BJ (cell line): ENCODE measurements around the gene AATK. TPM values are rescaled to one million over a fixed set of nuclear protein-coding genes. Genes with fewer than 3 reads are reported as not detected.

Source experiments
- CTCF ChIA-PET: fragments of 350-600 bp; formaldehyde crosslinking; extraction: SDS; loops from one replicate; lab custom pipeline; 2021; ENCODE audit warnings: antibody characterized with exemption, inconsistent platforms; lab: Yijun Ruan, JAX
- POLR2A ChIA-PET: fragments of 300-600 bp; sonication (Branson Sonifier 250); formaldehyde crosslinking; extraction: SDS; loops from one replicate; lab custom pipeline; 2021; ENCODE audit warnings: antibody characterized with exemption; lab: Charles Lee
- DNase-seq: peaks from one replicate; pipeline ENCODE4 v3.0.0-alpha.2; 2011; ENCODE audit warnings: low read depth
- H3K27me3 ChIP-seq: 2 replicates; pipeline ENCODE4 v1.6.0; 2011; ENCODE audit warnings: low read length; ENCODE audit not compliant: control insufficient read depth, insufficient read depth
- H3K36me3 ChIP-seq: 2 replicates; pipeline ENCODE4 v1.5.1; 2011; ENCODE audit warnings: low read length; ENCODE audit not compliant: control insufficient read depth, insufficient read depth
- H3K4me3 ChIP-seq: 2 replicates; pipeline ENCODE4 v1.5.1; 2011; ENCODE audit warnings: low read depth, mild to moderate bottlenecking, control low read depth, low read length
- polyA plus RNA-seq: library from polyadenylated mRNA; depleted of rRNA; stranded (reverse); fragments of >200 nt; gene quantifications from 2 replicates; pipeline ENCODE4 v1.2.3, GENCODE V29; 2011
- TF ChIP-seq, protein P1 (sequence below): IDR thresholded peaks from 2 replicates; pipeline ENCODE4 v1.5.1; 2011; ENCODE audit warnings: low read depth, mild to moderate bottlenecking, control low read depth, inconsistent platforms, low read length, moderate library complexity; ENCODE audit not compliant: insufficient read depth

Gene AATK
- polyA plus RNA-seq, 1 experiment, result 0.29 TPM

DNA sequence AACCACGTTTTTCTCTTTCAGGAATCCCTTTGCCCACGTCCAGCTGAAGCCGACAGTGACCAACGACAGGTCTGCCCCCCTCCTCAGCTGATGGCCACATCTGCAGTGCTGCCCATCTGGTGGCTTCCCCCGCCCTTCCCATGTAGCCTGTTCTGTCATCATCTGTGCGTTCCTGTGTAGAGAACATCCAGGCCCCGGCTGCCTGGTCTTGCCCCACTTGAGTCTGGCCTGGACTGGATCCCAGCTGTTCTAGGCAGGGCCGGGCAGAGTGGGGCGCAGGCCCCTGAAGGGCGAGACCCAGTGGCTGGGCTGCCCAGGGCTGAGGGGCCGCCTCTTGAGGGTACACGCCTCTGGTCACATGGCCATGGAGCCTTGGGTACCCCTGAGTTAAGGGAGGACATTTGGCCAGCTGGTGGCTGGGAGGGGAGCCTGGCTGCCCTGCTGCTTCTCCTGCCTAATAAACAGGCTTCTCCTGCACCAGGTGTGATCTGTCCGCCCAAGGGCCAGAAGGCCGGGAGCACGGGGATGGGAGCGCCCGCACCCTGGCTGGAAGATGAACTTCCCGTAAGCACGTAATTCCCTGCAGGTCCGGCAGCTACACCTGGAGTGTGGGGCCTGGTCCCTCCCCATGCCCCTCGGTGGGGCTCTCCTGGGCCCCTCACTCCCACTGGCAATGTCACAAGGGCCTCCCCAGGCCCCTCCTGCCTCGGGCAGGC, 50.1 kb downstream of the AATK start:
- Histone ChIP-seq H3K36me3 (peaks cover 3% of the 10 kb centered on the region), H3K4me3 (no peak overlapping the region), H3K27me3 (no peaks in the 10 kb centered on the region)
- ChIA-PET CTCF (interaction anchor here (1.3 to 3.2 kb wide), 3 partner anchors 14 to 91 kb away, joined by 4 to 16 read pairs (median 5); no protein-coding TSS in a partner anchor), POLR2A (no interaction called here)
- TF ChIP-seq, protein P1, sequence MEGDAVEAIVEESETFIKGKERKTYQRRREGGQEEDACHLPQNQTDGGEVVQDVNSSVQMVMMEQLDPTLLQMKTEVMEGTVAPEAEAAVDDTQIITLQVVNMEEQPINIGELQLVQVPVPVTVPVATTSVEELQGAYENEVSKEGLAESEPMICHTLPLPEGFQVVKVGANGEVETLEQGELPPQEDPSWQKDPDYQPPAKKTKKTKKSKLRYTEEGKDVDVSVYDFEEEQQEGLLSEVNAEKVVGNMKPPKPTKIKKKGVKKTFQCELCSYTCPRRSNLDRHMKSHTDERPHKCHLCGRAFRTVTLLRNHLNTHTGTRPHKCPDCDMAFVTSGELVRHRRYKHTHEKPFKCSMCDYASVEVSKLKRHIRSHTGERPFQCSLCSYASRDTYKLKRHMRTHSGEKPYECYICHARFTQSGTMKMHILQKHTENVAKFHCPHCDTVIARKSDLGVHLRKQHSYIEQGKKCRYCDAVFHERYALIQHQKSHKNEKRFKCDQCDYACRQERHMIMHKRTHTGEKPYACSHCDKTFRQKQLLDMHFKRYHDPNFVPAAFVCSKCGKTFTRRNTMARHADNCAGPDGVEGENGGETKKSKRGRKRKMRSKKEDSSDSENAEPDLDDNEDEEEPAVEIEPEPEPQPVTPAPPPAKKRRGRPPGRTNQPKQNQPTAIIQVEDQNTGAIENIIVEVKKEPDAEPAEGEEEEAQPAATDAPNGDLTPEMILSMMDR, result no peak
- no peak for DNase-seq

DNA sequence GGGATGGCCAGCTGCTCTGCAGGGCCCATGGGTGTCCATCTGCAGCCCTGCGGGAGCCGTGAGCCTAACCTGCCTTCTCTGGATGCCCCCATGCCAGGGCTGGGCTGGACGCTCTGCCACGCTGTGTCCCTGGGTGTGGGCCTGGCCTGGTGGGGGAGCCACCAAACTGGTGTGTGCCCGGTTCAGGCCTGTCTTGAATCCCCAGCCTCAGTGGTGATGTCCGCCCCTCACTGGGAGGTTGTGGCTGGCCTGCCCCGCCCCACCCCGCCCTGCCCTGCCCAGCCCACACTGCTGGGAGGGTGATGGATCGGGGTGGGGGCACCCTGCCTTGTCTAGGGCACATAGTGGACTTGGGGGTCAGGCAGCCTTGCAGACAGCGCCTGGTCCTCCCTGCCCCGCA, 50.8 kb downstream of the AATK start:
- CTCF ChIA-PET, result interaction anchor here (1.3 to 3.2 kb wide), 3 partner anchors 9 to 18 kb away, joined by 4 to 16 read pairs (median 9); no protein-coding TSS in a partner anchor
- TF ChIP-seq, protein P1, result no peak
- no peak overlapping the region for H3K4me3 ChIP-seq
- POLR2A ChIA-PET, result no interaction called here
- DNase-seq, result no peak
- H3K36me3 ChIP-seq, result peaks cover 3% of the 10 kb centered on the region
- no peaks in the 10 kb centered on the region for H3K27me3 ChIP-seq

DNA sequence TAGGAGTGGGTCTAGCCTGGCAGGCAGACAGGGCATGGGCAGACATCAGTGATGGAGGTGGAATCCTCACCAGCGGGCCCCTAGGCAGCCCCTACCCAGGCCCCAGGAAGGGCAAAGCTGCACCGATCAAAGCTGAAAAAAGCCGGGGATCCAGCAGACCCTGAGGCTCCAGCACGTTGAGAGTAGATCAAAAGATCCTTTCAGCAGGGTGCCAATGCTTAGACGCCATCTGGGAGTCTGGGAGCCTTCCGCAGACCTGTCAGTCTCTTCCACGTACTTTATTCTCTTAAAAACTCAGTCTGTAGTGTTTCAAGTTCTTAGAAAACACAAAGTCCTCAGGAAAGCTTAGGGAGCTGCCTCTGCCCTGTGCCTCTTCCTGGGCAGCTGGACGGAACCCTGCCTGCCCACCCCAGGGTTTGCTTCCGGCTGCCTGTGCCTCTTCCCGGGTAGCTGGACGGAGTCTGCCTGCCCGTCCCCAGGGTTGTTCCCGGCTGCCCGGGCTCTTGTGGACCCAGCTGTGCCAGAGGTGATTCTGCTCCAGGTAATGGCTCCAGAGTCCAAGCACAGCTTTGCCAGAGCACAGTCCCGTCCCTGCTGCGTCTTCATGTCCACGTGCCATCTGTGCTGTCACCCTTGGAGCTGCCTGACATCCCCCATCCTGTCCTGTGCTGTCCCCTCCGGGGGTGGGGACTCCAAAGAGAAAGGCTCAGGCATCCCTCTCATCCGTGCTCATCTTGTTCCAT, 51.5 kb downstream of the AATK start:
- ChIA-PET POLR2A (no interaction called here), CTCF (interaction anchor here (0.6 to 1.9 kb wide), 6 partner anchors 8 to 394 kb away, joined by 3 to 9 read pairs (median 4); no protein-coding TSS in a partner anchor)
- no peak for DNase-seq
- TF ChIP-seq, protein P1, result no peak
- H3K36me3 ChIP-seq, result peaks cover 3% of the 10 kb centered on the region
- H3K4me3 ChIP-seq, result no peak overlapping the region
- H3K27me3 ChIP-seq, result no peaks in the 10 kb centered on the region

DNA sequence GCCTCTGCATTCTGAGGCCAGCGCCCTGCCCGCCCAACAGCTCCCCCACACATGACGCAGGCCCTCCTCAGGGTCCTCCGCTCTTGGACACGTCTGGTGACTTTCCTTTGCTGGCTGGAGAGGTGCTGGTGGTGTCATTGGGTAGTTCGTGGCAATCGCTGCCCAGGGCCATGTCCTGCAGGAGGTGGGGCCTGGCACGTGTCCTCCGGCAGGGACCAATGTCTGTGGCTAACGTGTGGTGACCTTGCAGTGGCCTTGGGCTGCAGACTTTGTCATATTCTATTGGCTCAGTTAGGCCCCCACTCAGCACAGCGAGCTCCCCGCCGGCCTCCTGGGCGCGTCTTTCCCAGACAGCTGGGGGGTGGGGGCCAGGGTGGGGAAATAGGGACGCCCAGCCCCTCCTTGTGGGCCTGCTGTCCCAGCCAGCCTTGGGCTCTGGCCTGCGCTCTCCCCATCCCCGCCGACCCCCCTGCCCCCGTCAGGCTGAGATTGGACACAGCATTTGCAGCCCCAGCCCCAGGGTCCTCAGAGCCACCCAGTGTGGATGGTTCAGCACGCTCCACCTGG, 52.8 kb downstream of the AATK start:
- no peak overlapping the region for H3K4me3 ChIP-seq
- peaks cover 6% of the 10 kb centered on the region for H3K36me3 ChIP-seq
- POLR2A ChIA-PET, result no interaction called here
- DNase-seq, result no peak
- TF ChIP-seq, protein P1, result no peak
- no peaks in the 10 kb centered on the region for H3K27me3 ChIP-seq
- CTCF ChIA-PET, result interaction anchor here (1.5 to 1.9 kb wide), 3 partner anchors 11 to 90 kb away, joined by 4 to 7 read pairs (median 4); no protein-coding TSS in a partner anchor

DNA sequence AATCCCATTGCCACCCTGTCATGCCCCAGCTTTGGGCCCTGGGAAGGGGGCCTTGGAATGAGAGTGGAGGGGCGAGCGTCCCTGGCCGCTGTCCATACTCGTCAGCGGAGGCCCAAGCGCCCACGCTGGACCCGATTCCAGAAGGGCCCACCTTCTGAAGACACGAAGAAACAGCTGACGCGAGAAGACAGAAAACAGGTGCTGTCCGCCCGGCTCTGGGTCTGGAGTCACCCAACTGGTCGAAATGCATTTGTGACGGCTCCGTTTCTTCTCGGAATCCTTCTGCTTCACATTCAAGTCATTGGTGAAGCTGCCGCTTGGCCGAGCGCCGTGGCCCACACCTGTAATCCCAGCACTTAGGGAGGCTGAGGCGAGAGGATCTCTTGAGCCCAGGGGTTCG, 53.6 kb downstream of the AATK start:
- ChIA-PET POLR2A (no interaction called here), CTCF (no interaction called here)
- no peak overlapping the region for H3K4me3 ChIP-seq
- H3K36me3 ChIP-seq, result peaks cover 6% of the 10 kb centered on the region
- DNase-seq, result no peak
- TF ChIP-seq, protein P1, result no peak
- H3K27me3 ChIP-seq, result no peaks in the 10 kb centered on the region
